Esophagus squamous epithelium (tissue), 5 donors: ENCODE data around the gene STAT6. TPM values are rescaled to one million over a fixed set of nuclear protein-coding genes. Genes with fewer than 3 reads are reported as not detected.

Source experiments
- DNase-seq: peaks from one replicate; lab custom pipeline; 2025; lab: John Stamatoyannopoulos, UW
- H3K27ac ChIP-seq, 4 donors: fragments of 200-600 bp; sonication (generic); one replicate each; pipeline ENCODE4 v1.5.1; 2016 to 2019; ENCODE audit warnings: mild to moderate bottlenecking in 1 of 4
- H3K27me3 ChIP-seq, 4 donors: fragments of 200-600 bp; sonication (generic); 1 replicate in 3 of 4; 2 replicates in 1 of 4; pipeline versions ENCODE4 v1.5.1 to v1.6.0; 2017 to 2021; ENCODE audit warnings: antibody characterized with exemption in 1 of 4
- H3K36me3 ChIP-seq, 3 donors: fragments of 200-600 bp; sonication (generic); one replicate each; pipeline ENCODE4 v1.5.1; 2016 to 2019
- H3K4me1 ChIP-seq, 3 donors: fragments of 200-600 bp; sonication (generic); one replicate each; pipeline ENCODE4 v1.5.1; 2017 to 2019
- H3K4me3 ChIP-seq, 4 donors: fragments of 200-600 bp; sonication (generic); 1 replicate in 3 of 4; 2 replicates in 1 of 4; pipeline ENCODE4 v1.5.1; 2016 to 2019; ENCODE audit warnings: mild to moderate bottlenecking in 2 of 4, moderate library complexity in 1 of 4
- H3K9me3 ChIP-seq, 3 donors: fragments of 200-600 bp; sonication (generic); one replicate each; pipeline ENCODE4 v1.5.1; 2016 to 2019
- POLR2A ChIP-seq, 4 donors: fragments of 450-650 bp; IDR thresholded peaks; one replicate each; pipeline ENCODE4 v1.6.1; 2017; ENCODE audit warnings: antibody characterized with exemption in 4 of 4, mild to moderate bottlenecking in 4 of 4, moderate library complexity in 3 of 4
- WGBS, 2 donors: methylation state at CpG; one replicate each; pipeline ENCODE4 v1.1.5; 2018; 5-methylcytosine and 5-hydroxymethylcytosine counted together
- intact Hi-C: fragments of 100-400 bp; cut with DNase I; formaldehyde crosslinking; loops from one replicate; pipeline ENCODE4 v1.15.0; 2022
- total RNA-seq, 4 donors: library from RNA; depleted of rRNA; stranded (reverse); fragments of >200 nt; gene quantifications; one replicate each; pipeline ENCODE4 v1.1.0, GENCODE V29; 2016
- TF ChIP-seq, protein P1 (sequence below), 6 experiments: fragments of 450-650 bp in 4 of 6; fragments of 200-600 bp in 2 of 6; sonication (generic) in 2 of 6; IDR thresholded peaks; one replicate each; pipeline ENCODE4 v1.5.1; 2016 to 2019; ENCODE audit warnings: antibody characterized with exemption in 6 of 6, mild to moderate bottlenecking in 4 of 6, moderate library complexity in 4 of 6
- donor health status: DM: yes; HTN: yes; CAD: no.

Gene STAT6
- total RNA-seq, 4 donors from 2014 or later: 72.7 to 138 (median 102) TPM

DNA sequence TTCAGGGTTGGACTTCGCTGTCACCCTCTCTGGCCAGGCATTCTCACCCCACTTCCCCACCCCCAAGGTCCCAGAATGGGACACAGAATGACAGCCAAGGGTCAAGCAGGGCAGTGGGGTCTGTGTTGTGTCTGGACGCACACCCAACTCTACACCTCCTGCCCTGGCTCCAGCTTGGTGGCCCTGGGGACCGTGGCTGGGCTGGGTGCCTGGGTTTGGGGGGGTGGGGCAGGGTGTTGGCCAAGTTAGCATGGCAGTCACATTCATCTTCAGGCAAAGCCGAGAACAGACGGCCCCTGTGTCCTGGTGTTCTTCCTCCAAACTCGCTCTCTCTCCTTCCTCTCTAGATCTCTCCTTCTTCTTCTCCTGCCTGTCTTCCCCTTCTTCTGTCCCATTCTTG, 22.8 kb upstream of the STAT6 start:
- Histone ChIP-seq H3K27ac (peak overlapping the region; percentile 46 to 100 (median 98)), H3K27me3 (peaks cover 0 to 7% (median 0%) of the 10 kb centered on the region in 4 donors), H3K36me3 (peaks cover 0 to 36% (median 4%) of the 10 kb centered on the region in 3 donors), H3K4me3 (peak overlapping the region in 1 of 4 donors; percentile 78), H3K4me1 (peaks cover 46 to 100% (median 59%) of the 10 kb centered on the region in 3 donors), H3K9me3 (no peaks in the 10 kb centered on the region)
- intact Hi-C loops: no loop called here
- peak in 1 of 4 donors; percentile 6 for TF ChIP-seq POLR2A (IDR thresholded peaks at IDR 0.05)
- TF ChIP-seq, protein P1, sequence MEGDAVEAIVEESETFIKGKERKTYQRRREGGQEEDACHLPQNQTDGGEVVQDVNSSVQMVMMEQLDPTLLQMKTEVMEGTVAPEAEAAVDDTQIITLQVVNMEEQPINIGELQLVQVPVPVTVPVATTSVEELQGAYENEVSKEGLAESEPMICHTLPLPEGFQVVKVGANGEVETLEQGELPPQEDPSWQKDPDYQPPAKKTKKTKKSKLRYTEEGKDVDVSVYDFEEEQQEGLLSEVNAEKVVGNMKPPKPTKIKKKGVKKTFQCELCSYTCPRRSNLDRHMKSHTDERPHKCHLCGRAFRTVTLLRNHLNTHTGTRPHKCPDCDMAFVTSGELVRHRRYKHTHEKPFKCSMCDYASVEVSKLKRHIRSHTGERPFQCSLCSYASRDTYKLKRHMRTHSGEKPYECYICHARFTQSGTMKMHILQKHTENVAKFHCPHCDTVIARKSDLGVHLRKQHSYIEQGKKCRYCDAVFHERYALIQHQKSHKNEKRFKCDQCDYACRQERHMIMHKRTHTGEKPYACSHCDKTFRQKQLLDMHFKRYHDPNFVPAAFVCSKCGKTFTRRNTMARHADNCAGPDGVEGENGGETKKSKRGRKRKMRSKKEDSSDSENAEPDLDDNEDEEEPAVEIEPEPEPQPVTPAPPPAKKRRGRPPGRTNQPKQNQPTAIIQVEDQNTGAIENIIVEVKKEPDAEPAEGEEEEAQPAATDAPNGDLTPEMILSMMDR (IDR thresholded peaks at IDR 0.05): no peak
- WGBS, 2 donors: 54 to 62% methylated on average over 3 to 6 of the region's 6 CpGs
- no peak for DNase-seq

DNA sequence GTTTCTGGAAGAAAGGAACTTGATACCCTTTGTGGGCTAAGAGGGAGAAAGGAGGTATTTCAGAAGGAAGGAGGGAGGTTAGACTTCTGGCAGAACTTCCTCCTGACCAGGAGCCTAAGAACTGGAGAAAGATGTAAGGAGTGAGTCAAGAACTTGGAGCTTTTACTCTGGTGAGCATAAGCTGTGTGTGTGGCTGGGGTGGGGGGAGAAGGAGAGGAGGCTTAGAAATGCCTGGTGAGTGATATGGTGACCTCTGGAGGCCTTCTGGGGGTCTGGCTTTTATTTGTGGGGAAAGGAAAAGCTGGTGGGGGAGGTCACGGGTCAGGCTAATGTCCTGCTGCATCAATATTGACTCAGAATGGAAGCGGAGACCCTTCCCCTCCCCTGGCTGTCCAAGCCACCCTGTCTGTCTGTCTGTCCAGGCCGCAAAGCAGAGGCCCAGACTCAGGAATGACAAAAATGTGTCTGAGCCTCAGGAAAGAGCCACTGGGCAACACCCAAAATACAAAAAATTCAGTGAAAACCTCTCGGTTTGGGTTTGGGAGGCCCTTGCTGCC, 21.9 kb upstream of the STAT6 start:
- intact Hi-C loops: no loop called here
- H3K27ac ChIP-seq: peak overlapping the region; percentile 16 to 100 (median 98)
- no peak for DNase-seq
- whole genome bisulfite sequencing, 2 donors: 59 to 72% methylated on average over 3 to 4 of the region's 4 CpGs
- TF ChIP-seq, protein P1 (IDR thresholded peaks at IDR 0.05): no peak
- TF ChIP-seq POLR2A (IDR thresholded peaks at IDR 0.05): no peak
- H3K9me3 ChIP-seq: no peaks in the 10 kb centered on the region
- peaks cover 52 to 98% (median 59%) of the 10 kb centered on the region in 3 donors for H3K4me1 ChIP-seq
- H3K27me3 ChIP-seq: peaks cover 0 to 13% (median 0%) of the 10 kb centered on the region in 4 donors
- H3K36me3 ChIP-seq: peaks cover 0 to 28% (median 4%) of the 10 kb centered on the region in 3 donors
- peak overlapping the region in 2 of 4 donors; percentile 6 to 78 for H3K4me3 ChIP-seq

DNA sequence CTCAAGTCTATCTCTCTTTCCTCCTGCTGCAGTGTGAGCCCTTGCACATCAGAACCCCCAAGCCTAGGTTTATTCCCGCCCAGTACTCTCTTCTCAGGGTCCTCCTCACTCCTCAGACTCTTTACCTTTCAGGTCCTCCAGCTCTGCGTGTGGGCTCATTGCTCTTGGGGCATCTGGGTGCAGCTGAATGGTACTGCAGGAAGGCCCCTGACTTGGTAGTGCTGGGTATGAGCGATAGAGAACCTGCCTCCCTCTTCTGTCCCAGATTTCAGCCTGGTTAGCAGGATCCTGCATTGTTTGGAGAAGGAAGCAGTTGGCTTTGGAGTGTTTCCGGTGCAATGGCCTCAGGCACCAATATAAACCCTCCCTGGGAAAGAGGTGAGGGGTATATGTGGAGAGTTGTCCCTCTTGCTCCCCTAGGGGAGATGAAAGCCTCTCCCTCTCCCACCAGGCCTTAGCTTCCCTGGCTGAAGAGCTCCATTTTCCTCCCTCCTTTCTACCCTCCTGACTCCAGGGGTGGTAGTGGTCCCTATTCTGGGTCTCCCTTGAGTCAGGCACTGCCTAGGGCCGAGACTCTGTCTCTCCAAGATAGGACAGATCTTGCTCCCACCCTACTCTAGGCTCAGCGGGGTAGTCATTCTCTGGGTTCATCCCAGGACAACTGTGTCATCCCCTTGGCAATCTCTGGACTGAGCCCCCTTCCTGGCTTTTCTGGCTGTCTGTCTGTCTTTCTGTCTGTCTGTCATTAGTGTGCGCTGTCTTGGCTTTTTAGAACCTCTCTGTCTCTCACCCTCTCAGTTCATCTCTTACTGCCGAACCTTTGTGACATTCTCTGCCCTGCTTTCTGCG, 21.0 kb upstream of the STAT6 start:
- peak overlapping the region in 2 of 4 donors; percentile 7 to 78 for H3K4me3 ChIP-seq
- H3K27me3 ChIP-seq: peaks cover 0 to 13% (median 0%) of the 10 kb centered on the region in 4 donors
- intact Hi-C loops: no loop called here
- H3K4me1 ChIP-seq: peaks cover 55 to 98% (median 60%) of the 10 kb centered on the region in 3 donors
- peaks cover 0 to 18% (median 4%) of the 10 kb centered on the region in 3 donors for H3K36me3 ChIP-seq
- no peaks in the 10 kb centered on the region for H3K9me3 ChIP-seq
- TF ChIP-seq POLR2A (IDR thresholded peaks at IDR 0.05): no peak
- DNase-seq: no peak
- WGBS, 2 donors: 53 to 66% methylated on average over 8 to 9 of the region's 9 CpGs
- H3K27ac ChIP-seq: peak overlapping the region; percentile 16 to 100 (median 98)

DNA sequence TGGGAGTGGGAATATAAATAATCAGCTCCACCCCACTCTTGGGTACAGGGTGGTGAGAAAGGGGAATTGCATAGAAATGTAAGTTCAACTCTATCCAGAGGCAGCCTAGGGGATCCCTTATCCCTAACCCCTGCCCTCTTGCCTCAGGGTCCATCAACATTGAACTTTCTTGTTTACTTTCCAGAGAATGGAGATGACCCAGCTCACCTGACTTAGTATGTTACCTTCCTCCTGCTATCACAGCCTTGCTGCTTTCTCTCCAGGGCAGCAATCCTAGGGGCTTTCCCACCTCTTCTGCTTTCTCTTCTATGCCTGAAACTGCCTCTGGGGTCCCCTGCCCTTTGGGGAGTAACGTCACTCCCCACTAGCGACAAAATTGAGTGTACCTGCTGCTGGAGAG, 19.8 kb upstream of the STAT6 start:
- no peak for DNase-seq
- H3K27ac ChIP-seq: peak overlapping the region; percentile 97 to 100 (median 98)
- 68 to 69% methylated on average over 2 of the region's 2 CpGs for WGBS, 2 donors
- H3K36me3 ChIP-seq: peaks cover 0 to 17% (median 4%) of the 10 kb centered on the region in 3 donors
- peaks cover 62 to 97% (median 65%) of the 10 kb centered on the region in 3 donors for H3K4me1 ChIP-seq
- peak overlapping the region in 3 of 4 donors; percentile 75 to 87 (median 78) for H3K4me3 ChIP-seq
- no peaks in the 10 kb centered on the region for H3K9me3 ChIP-seq
- H3K27me3 ChIP-seq: peaks cover 0 to 13% (median 0%) of the 10 kb centered on the region in 4 donors
- TF ChIP-seq, protein P1 (IDR thresholded peaks at IDR 0.05): no peak
- no peak for TF ChIP-seq POLR2A (IDR thresholded peaks at IDR 0.05)
- intact Hi-C loops: no loop called here

DNA sequence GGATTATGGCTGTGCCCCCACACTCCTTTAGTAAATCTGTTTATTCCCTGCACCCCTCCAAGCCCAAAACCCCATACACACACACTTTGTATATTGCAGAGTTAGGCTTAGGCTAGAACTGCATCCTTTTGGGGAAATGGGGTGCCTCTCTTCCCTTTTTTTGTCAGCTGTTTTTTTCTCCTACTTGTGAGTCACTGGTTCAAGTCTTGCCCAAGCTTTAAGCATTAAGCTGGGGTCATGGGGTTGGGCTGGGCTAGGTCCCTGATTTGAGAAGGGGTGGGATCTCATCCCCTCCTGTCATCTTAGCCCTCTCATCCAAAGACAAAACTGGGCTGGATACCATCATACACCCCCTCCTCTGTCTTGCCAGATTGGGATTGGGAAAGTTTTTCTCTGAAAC, 18.7 kb upstream of the STAT6 start:
- H3K4me3 ChIP-seq: peak overlapping the region; percentile 69 to 87 (median 76)
- peaks cover 0 to 13% (median 0%) of the 10 kb centered on the region in 4 donors for H3K27me3 ChIP-seq
- intact Hi-C loops: no loop called here
- peaks cover 0 to 7% (median 0%) of the 10 kb centered on the region in 3 donors for H3K36me3 ChIP-seq
- no peak for DNase-seq
- no peaks in the 10 kb centered on the region for H3K9me3 ChIP-seq
- peaks cover 52 to 87% (median 57%) of the 10 kb centered on the region in 3 donors for H3K4me1 ChIP-seq
- TF ChIP-seq POLR2A (IDR thresholded peaks at IDR 0.05): no peak
- TF ChIP-seq, protein P1 (IDR thresholded peaks at IDR 0.05): no peak
- H3K27ac ChIP-seq: peak overlapping the region; percentile 97 to 100 (median 98)
